ENCODE data around the gene CAMSAP1. TPM values are rescaled to one million over a fixed set of nuclear protein-coding genes. Genes with fewer than 3 reads are reported as not detected.

The CAMSAP1 gene
- total RNA-seq, 2 donors from 2014 or later = 38.1 to 40.6 TPM

GRCh38 chr9:135764731-135765130 is 142.6 kb downstream of the CAMSAP1 start:
- Mint-ChIP-seq H3K27ac (no peak overlapping the region), H3K9me3 (no peaks in the 10 kb centered on the region), H3K36me3 (no peaks in the 10 kb centered on the region)
- DNase-seq (ENCODE audit: low spot score in 2 of 2) (no peak), ATAC-seq (no peak)

GRCh38 chr9:135763716-135764446 is 143.5 kb downstream of the CAMSAP1 start:
- ATAC-seq = no peak
- no peaks in the 10 kb centered on the region for H3K36me3 Mint-ChIP-seq
- DNase-seq (ENCODE audit: low spot score in 2 of 2) = no peak
- H3K9me3 Mint-ChIP-seq = no peaks in the 10 kb centered on the region
- no peak overlapping the region for H3K27ac Mint-ChIP-seq

- DNase-seq (ENCODE audit: low spot score in 2 of 2) (no peak), ATAC-seq (no peak)
- H3K9me3 Mint-ChIP-seq = no peaks in the 10 kb centered on the region
- H3K27ac Mint-ChIP-seq = no peak overlapping the region
- no peaks in the 10 kb centered on the region for H3K36me3 Mint-ChIP-seq
Measured at GRCh38 chr9:135762921-135763320, 144.4 kb downstream of the CAMSAP1 start.

- ATAC-seq = no peak
- no peak for DNase-seq (ENCODE audit: low spot score in 2 of 2)
- no peaks in the 10 kb centered on the region for H3K9me3 Mint-ChIP-seq
Measured at GRCh38 chr9:135761845-135762168, 145.5 kb downstream of the CAMSAP1 start.

GRCh38 chr9:135761150-135761844 is 146.0 kb downstream of the CAMSAP1 start:
- ATAC-seq = no peak
- Mint-ChIP-seq H3K36me3 (no peaks in the 10 kb centered on the region), H3K27ac (peak overlapping the region; percentile 3 to 65), H3K9me3 (no peaks in the 10 kb centered on the region)
- no peak for DNase-seq (ENCODE audit: low spot score in 2 of 2)

More at GRCh38 chr9:135761845-135762168, 145.5 kb downstream of the CAMSAP1 start:
- no peak overlapping the region for H3K27ac Mint-ChIP-seq
- no peaks in the 10 kb centered on the region for H3K36me3 Mint-ChIP-seq

- Mint-ChIP-seq H3K27ac (peak overlapping the region in 1 of 2 donors; percentile 3), H3K9me3 (no peaks in the 10 kb centered on the region), H3K36me3 (no peaks in the 10 kb centered on the region)
- ATAC-seq (no peak), DNase-seq (ENCODE audit: low spot score in 2 of 2) (no peak)
Measured at GRCh38 chr9:135760465-135760864, 146.9 kb downstream of the CAMSAP1 start.

- H3K36me3 Mint-ChIP-seq = no peaks in the 10 kb centered on the region
Measured at GRCh38 chr9:135759676-135760300, 147.6 kb downstream of the CAMSAP1 start.

GRCh38 chr9:135758870-135759269 is 148.5 kb downstream of the CAMSAP1 start:
- no peak for ATAC-seq
- DNase-seq (ENCODE audit: low spot score in 2 of 2) = no peak
- Mint-ChIP-seq H3K36me3 (no peaks in the 10 kb centered on the region), H3K9me3 (no peaks in the 10 kb centered on the region), H3K27ac (no peak overlapping the region)

More at GRCh38 chr9:135759676-135760300, 147.6 kb downstream of the CAMSAP1 start:
- no peak for ATAC-seq
- no peak overlapping the region for H3K27ac Mint-ChIP-seq
- DNase-seq (ENCODE audit: low spot score in 2 of 2) = no peak
- no peaks in the 10 kb centered on the region for H3K9me3 Mint-ChIP-seq

Other genes with a start within 250 kb of the CAMSAP1 start
- gene LCN9, start 244.2 kb downstream of the CAMSAP1 start, total RNA-seq = not detected
- not detected for gene SOHLH1, start 208.1 kb downstream of the CAMSAP1 start, total RNA-seq
- gene KCNT1, start 205.4 kb downstream of the CAMSAP1 start, total RNA-seq = not detected
- gene UBAC1, start 53.8 kb upstream of the CAMSAP1 start, total RNA-seq = 10 to 100 TPM; 39.8 to 46.7 TPM
- 10 to 100 TPM in 1 of 2 donors, 1 to 10 TPM in 1; 4.5 to 10.0 TPM for gene NACC2, start 187.7 kb upstream of the CAMSAP1 start, total RNA-seq
- gene TMEM250, start 211.3 kb upstream of the CAMSAP1 start, total RNA-seq = 10 to 100 TPM; 13.3 to 26.2 TPM